Esophagus muscularis mucosa (tissue), 4 donors: ENCODE data around the gene MARK2. TPM values are rescaled to one million over a fixed set of nuclear protein-coding genes. Genes with fewer than 3 reads are reported as not detected.

Experiments
- DNase-seq: peaks from one replicate; pipeline ENCODE4 v3.0.0-alpha.2; 2017; ENCODE audit errors: extremely low spot score
- H3K27ac ChIP-seq, 4 donors: fragments of 200-600 bp; sonication (generic); replicated peaks in 1 of 4; 1 replicate in 3 of 4; 2 replicates in 1 of 4; pipeline ENCODE4 v1.5.1; 2016 to 2019; ENCODE audit warnings: mild to moderate bottlenecking in 1 of 4
- H3K27me3 ChIP-seq, 4 donors: fragments of 200-600 bp; sonication (generic); one replicate each; pipeline versions ENCODE4 v1.5.1 to v1.6.0; 2016 to 2019
- H3K36me3 ChIP-seq, 4 donors: fragments of 200-600 bp; sonication (generic); one replicate each; pipeline ENCODE4 v1.5.1; 2016 to 2019
- H3K4me1 ChIP-seq, 4 donors: fragments of 200-600 bp; sonication (generic); one replicate each; pipeline ENCODE4 v1.5.1; 2016 to 2019
- H3K4me3 ChIP-seq, 4 donors: fragments of 200-600 bp; sonication (generic); 1 replicate in 2 of 4; 2 replicates in 2 of 4; pipeline ENCODE4 v1.5.1; 2016 to 2019; ENCODE audit warnings: mild to moderate bottlenecking in 4 of 4, moderate library complexity in 1 of 4
- H3K9me3 ChIP-seq, 4 donors: fragments of 200-600 bp; sonication (generic); 1 replicate in 3 of 4; 2 replicates in 1 of 4; pipeline ENCODE4 v1.5.1; 2016 to 2019
- EP300 ChIP-seq: sonication (generic); formaldehyde crosslinking; IDR thresholded peaks from one replicate; pipeline ENCODE4 v1.6.1; 2017; ENCODE audit warnings: antibody characterized with exemption
- POLR2A ChIP-seq: fragments of 450-650 bp; IDR thresholded peaks from one replicate; pipeline ENCODE4 v1.6.1; 2017; ENCODE audit warnings: antibody characterized with exemption, moderate library complexity, mild to moderate bottlenecking, low read depth
- POLR2AphosphoS5 ChIP-seq, 2 donors: sonication (generic); formaldehyde crosslinking; IDR thresholded peaks; one replicate each; pipeline ENCODE4 v1.6.1; 2017; ENCODE audit warnings: antibody characterized with exemption in 2 of 2
- WGBS: methylation state at CpG from one replicate; pipeline ENCODE4 v1.1.5; 2018; 5-methylcytosine and 5-hydroxymethylcytosine counted together
- intact Hi-C: fragments of 100-400 bp; cut with DNase I; formaldehyde crosslinking; loops from one replicate; pipeline ENCODE4 v1.15.1; 2023
- total RNA-seq, 4 donors: library from RNA; depleted of rRNA; stranded (reverse); fragments of >200 nt; gene quantifications; one replicate each; pipeline versions ENCODE4 v1.1.0 to v1.2.1, GENCODE V29; 2016
- TF ChIP-seq, protein P1 (sequence below), 3 experiments: fragments of 200-600 bp in 2 of 3; fragments of 450-650 bp in 1 of 3; sonication (generic) in 2 of 3; IDR thresholded peaks; one replicate each; pipeline ENCODE4 v1.5.1; 2017 to 2019; ENCODE audit warnings: antibody characterized with exemption in 3 of 3, mild to moderate bottlenecking in 2 of 3, moderate library complexity in 1 of 3

Gene MARK2
- total RNA-seq, 4 donors from 2014 or later, result 21.5 to 38.1 (median 30.6) TPM

DNA sequence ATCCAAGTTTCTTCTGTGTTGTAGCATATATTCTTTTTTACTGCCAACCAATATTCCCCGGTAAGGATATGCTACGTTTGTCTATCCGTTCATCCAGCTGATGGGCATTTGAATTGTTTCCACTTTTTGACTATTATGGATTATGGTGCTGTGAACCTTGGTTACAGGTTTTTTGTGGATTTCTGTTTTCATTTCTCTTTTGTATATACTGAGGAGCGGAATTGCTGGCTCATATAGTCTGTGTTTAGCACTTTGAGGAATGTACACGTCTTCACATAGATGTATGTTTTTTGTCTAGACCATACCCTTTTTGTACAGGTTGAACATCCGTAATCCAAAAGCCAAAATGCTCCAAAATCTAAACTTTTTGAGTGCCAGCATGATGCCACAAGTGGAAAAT is 54.4 kb downstream of the MARK2 start:
- no peaks in the 10 kb centered on the region for H3K27me3 ChIP-seq
- H3K4me3 ChIP-seq, result no peak overlapping the region
- peaks cover 11 to 50% (median 38%) of the 10 kb centered on the region in 4 donors for H3K4me1 ChIP-seq
- intact Hi-C loops, result no loop called here
- H3K9me3 ChIP-seq, result no peaks in the 10 kb centered on the region
- H3K36me3 ChIP-seq, result peaks cover 9 to 47% (median 36%) of the 10 kb centered on the region in 4 donors
- no peak for DNase-seq
- H3K27ac ChIP-seq, result no peak overlapping the region
- TF ChIP-seq POLR2AphosphoS5 (IDR thresholded peaks at IDR 0.05) (no peak), POLR2A (no peak), EP300 (no peak)
- TF ChIP-seq, protein P1, sequence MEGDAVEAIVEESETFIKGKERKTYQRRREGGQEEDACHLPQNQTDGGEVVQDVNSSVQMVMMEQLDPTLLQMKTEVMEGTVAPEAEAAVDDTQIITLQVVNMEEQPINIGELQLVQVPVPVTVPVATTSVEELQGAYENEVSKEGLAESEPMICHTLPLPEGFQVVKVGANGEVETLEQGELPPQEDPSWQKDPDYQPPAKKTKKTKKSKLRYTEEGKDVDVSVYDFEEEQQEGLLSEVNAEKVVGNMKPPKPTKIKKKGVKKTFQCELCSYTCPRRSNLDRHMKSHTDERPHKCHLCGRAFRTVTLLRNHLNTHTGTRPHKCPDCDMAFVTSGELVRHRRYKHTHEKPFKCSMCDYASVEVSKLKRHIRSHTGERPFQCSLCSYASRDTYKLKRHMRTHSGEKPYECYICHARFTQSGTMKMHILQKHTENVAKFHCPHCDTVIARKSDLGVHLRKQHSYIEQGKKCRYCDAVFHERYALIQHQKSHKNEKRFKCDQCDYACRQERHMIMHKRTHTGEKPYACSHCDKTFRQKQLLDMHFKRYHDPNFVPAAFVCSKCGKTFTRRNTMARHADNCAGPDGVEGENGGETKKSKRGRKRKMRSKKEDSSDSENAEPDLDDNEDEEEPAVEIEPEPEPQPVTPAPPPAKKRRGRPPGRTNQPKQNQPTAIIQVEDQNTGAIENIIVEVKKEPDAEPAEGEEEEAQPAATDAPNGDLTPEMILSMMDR (IDR thresholded peaks at IDR 0.05), result no peak
- WGBS, result 96% methylated on average over 6 of the region's 6 CpGs

DNA sequence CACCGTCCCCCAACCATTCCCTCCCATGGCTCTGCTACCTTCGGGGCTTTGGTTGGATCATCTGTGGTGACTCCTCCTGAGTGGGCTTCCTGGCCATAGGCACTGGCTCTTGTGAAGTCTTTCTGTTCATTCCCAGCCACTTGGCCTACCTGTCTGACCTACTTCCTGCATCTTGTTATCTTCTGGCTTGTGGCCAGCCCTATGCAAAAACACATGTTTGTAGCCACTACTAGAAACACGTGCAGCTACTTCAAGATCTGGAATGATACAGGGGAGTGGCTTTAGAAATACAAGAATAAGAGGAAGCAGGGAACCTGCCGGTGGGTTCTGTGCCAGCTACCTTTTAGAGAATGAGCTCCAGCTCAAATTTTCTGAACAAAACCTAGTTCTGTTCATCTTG is 57.2 kb downstream of the MARK2 start:
- Histone ChIP-seq H3K4me3 (no peak overlapping the region), H3K9me3 (no peaks in the 10 kb centered on the region), H3K36me3 (peaks cover 36 to 69% (median 63%) of the 10 kb centered on the region in 4 donors), H3K4me1 (peaks cover 0 to 25% (median 18%) of the 10 kb centered on the region in 4 donors), H3K27me3 (no peaks in the 10 kb centered on the region), H3K27ac (no peak overlapping the region)
- TF ChIP-seq POLR2AphosphoS5 (IDR thresholded peaks at IDR 0.05), result no peak
- TF ChIP-seq, protein P1 (IDR thresholded peaks at IDR 0.05), result no peak
- TF ChIP-seq POLR2A, result no peak
- no peak for TF ChIP-seq EP300
- DNase-seq, result no peak
- intact Hi-C loops, result no loop called here
- WGBS, result 72% methylated on average over 4 of the region's 4 CpGs

DNA sequence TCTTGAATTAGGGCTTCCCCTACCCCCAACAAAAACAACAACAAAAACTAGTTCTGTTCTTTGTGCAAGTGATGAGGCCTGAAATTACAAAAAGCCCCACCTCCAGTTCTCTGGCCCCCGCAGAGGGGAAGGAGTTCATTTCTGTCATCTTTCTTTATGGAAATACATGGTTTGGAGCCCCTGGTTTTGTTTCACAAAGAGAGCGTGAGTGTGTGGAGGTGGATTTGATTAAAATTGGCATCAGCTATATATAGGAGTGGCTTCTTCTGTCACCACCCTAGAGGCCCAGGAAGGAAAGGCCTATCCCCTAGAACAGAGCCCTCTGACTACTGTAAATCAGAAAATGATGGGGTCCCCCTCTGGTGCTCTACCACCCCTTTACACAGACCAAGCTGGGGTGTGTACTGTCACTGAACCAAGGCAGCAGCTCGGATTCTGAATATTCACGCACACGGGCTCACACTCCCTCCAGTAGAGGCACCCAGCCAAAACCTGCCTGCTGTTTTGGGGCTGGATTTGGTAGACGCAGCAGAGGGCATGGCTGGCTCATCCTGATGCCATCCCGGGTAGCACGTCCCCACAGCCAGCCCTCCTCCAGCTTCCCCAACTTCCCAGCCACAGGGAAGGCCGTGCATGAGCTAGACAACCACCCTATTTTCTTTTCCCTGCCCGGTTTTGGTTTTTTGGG is 58.7 kb downstream of the MARK2 start:
- intact Hi-C loops, result no loop called here
- no peak for TF ChIP-seq POLR2AphosphoS5 (IDR thresholded peaks at IDR 0.05)
- no peak for TF ChIP-seq POLR2A
- TF ChIP-seq EP300, result no peak
- TF ChIP-seq, protein P1 (IDR thresholded peaks at IDR 0.05), result no peak
- DNase-seq, result no peak
- H3K4me1 ChIP-seq, result peaks cover 0 to 15% (median 12%) of the 10 kb centered on the region in 4 donors
- WGBS, result 82% methylated on average over 10 of the region's 10 CpGs
- H3K9me3 ChIP-seq, result no peaks in the 10 kb centered on the region
- H3K4me3 ChIP-seq, result no peak overlapping the region
- peaks cover 45 to 81% (median 76%) of the 10 kb centered on the region in 4 donors for H3K36me3 ChIP-seq
- H3K27me3 ChIP-seq, result no peaks in the 10 kb centered on the region
- no peak overlapping the region for H3K27ac ChIP-seq

DNA sequence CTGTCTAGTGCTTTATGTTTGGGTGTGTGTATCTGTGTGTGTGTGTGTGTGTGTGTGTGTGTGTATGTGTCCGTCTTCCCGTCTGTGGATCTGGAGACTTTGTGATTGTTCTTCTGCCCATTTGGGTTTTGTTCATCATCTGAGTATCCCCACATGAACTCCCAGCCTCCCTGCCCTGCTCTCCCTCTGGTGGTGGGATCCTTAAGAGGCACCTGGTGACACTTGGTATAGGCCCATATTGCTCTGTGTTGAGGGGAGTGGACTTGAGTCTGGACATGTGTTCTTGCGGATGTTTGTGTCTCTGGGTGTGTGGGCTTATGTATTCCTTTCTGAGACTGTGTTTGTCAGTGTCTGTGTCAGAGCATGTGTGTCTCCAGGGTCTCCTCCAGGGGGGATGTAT is 62.8 kb downstream of the MARK2 start:
- intact Hi-C loops, result no loop called here
- Histone ChIP-seq H3K36me3 (peaks cover 69 to 100% (median 97%) of the 10 kb centered on the region in 4 donors), H3K9me3 (no peaks in the 10 kb centered on the region), H3K27ac (no peak overlapping the region), H3K4me3 (no peak overlapping the region), H3K27me3 (no peaks in the 10 kb centered on the region), H3K4me1 (peaks cover 0 to 13% (median 4%) of the 10 kb centered on the region in 4 donors)
- no peak for TF ChIP-seq POLR2A
- TF ChIP-seq, protein P1 (IDR thresholded peaks at IDR 0.05), result peak in 1 of 3 experiments; percentile 4
- 83% methylated on average over 3 of the region's 3 CpGs for WGBS
- DNase-seq, result no peak
